Myocyte (in vitro differentiated cells): ENCODE measurements around the gene METTL14. TPM values are rescaled to one million over a fixed set of nuclear protein-coding genes. Genes with fewer than 3 reads are reported as not detected.
A peak's percentile ranks its signal among the peaks of the same experiment; 100 is the strongest.

Source experiments
- DNase-seq: peaks from one replicate; pipeline ENCODE4 v3.0.0-alpha.2; 2012; ENCODE audit warnings: low read depth
- total RNA-seq: library from RNA; depleted of rRNA; stranded (reverse); fragments of >200 nt; gene quantifications from 2 replicates; pipeline ENCODE4 v1.2.3, GENCODE V29; 2014

The METTL14 gene
- total RNA-seq, 1 donor from 2014 or later: 51.1 TPM

- no peak for DNase-seq
Measured at GRCh38 chr4:118756958-118757357, 71.8 kb downstream of the METTL14 start.

GRCh38 chr4:118757761-118758251 lies 72.6 kb downstream of the METTL14 start:
- peak; percentile 36 for DNase-seq

GRCh38 chr4:118758293-118758692 lies 73.1 kb downstream of the METTL14 start:
- peak; percentile 60 for DNase-seq

DNA sequence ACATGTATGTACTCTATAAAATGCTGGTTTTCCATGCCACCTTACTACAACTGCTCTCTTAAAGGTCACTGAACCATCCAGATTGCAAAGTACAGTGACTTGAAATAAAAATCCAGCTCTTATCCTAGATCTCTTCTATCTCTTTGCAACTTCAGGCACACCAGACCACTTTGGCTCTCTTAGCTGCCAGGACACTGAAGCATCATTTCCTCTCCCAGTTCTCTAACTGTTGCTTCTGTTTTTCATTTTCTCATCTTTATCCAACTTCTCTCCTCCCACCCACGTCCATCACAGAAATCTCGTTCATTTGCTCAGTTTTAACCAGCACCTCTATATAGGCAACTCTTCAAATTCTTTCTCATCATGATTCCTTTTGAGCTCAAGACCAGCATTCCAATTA lies 74.3 kb downstream of the METTL14 start:
- DNase-seq: no peak

- DNase-seq: no peak
Measured at GRCh38 chr4:118760092-118760491, 74.9 kb downstream of the METTL14 start.

GRCh38 chr4:118760493-118760892 lies 75.3 kb downstream of the METTL14 start:
- no peak for DNase-seq

DNA sequence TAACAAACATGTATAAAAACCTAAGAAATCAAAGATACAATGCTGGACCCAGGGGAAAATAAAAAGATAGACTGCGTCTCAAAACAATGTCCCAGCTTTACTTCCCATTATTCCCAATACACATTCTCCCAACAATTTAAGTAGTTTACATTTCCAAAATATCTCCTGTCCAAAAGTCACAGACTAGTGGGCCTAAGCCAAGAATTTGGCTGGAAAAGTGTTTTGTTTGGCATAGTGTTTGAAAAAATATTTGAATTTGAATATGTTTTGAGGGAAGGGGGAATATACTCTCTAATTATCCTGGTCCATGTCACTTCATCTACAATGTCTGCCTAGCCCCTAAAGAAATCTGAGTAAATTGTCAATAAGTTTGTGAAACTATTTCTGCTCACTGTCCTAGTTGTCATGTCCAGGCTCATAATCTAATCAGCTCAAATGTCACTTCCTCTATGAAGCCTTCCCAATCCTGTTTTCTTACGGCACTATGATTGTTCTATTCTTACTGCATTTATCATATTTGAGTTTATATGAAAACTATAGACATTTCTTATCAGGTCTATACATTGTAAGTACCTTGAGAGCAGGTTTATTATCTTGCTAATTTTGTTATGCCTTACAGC lies 76.3 kb downstream of the METTL14 start:
- DNase-seq: no peak

DNA sequence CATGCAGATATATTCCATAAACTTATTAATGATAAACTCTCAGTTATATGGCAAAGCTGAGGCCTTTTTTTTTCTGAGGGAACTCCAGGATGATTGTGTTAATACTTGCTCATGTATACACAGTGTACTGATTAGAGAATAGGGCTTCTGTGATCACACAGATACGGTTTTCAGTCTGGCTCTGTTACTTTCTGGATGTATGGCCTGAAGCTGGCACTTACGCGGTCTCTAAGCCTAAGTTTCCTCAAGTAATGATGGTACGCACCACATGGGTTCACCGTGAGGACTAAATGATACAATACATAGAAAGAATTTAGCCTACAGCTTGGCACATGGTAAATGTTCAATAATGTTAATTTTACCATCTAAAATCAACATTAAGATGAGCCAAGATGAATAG lies 77.0 kb downstream of the METTL14 start:
- DNase-seq: no peak

DNA sequence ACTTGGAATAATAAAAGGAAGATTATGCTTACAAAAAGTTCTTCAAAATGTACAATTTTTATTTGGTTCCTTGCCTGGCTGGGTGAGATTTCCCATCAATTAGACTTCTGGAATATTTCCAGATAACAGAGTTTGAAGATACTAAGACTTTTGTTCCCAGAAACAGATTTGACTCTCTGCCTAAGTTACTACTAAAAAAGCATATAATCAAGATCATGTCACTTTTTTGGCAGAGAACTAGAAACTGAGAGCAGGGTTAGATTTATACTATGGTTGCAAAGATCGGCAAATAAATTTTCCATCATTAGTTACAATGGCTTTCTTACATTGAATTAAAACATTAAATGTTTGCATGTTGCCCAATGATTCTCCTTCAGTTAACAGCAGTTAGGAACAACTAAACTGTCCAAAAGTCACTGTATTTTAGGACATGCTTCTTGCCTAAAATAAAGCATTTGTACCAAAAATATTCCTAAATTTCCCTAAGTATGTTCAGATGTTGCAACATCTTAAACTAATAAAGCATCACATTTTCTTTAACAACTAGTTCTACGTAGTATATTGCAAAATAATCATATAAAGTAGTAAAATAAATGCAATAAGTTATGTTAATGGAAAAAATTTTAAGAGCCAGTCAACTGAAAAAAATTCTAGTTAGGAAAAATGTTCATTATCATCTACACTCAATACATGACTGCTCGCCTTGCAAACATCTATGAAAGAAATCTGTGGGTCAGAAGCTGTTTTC lies 77.7 kb downstream of the METTL14 start:
- DNase-seq: no peak

Other genes with a start within 250 kb of the METTL14 start
- 61.6 and 91.0 TPM in 2 replicates for gene SEC24D, start 150.7 kb downstream of the METTL14 start, total RNA-seq
- gene SYNPO2, start 203.5 kb downstream of the METTL14 start, total RNA-seq: 567 and 588 TPM in 2 replicates